CD1c-positive myeloid dendritic cell (primary cell): ENCODE results near the gene ACADS.

Experiments
- DNase-seq: peaks from one replicate; pipeline ENCODE4 v3.0.0-alpha.2; 2016; ENCODE audit errors: extremely low spot score

The ACADS gene

GRCh38 chr12:120757226-120757742, 31.7 kb downstream of the ACADS start:
- no peak for DNase-seq

DNA sequence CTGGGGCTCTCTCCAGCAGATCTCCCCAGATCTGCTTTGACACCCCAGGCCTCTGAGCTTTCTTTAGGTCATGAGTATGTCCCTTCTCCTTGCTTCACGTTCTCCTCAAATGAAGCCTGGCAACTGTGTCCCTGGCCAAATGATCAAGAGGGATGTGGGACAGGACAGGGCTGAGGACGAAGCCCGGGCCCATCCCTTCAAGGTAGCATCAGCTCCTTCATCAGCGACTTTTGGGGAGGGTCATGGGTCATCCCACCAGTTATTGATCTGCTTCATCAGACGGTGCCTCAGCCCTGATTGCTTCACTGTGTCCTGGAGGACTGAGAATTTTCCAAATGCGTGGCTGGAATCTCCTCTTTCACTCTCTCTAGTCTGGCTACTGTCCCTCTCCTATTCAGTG, 32.3 kb downstream of the ACADS start:
- DNase-seq, result no peak

DNA sequence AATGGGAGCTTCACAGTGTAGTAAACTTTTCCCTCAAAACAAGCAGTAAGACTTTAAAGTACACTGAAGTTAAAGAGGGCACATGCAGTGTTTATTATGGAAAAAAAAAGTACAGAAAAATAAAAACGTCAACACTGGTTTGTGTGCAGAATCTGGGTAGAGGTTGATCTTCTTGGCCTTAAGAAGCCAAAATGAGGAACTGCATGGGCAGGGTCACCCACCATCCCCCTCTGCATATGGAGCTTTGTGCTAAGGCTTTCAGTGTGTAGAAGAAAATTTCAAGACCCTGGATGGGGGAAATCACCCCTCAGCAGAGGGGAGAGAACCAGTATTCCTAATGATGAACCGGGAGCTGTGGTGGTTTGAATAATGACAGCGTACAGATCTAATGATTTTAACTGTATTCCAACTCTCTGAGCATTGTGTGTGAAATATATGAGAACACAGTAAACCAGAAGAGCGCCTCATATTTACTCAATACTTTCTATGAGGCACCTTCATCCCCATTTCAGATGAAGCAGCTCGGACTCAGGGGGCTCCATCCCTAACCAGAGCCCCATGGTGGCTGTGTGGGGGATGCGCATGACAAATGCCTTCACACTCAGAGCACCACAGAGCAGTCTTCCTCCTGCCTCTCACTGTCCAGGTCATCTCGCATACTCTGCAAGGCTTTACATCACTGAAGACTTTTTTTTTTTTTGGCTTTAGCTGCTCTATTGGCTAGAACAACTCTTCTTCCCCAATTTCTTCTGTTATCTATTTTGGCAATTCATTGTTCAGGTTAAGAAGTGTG, 33.4 kb downstream of the ACADS start:
- no peak for DNase-seq

DNA sequence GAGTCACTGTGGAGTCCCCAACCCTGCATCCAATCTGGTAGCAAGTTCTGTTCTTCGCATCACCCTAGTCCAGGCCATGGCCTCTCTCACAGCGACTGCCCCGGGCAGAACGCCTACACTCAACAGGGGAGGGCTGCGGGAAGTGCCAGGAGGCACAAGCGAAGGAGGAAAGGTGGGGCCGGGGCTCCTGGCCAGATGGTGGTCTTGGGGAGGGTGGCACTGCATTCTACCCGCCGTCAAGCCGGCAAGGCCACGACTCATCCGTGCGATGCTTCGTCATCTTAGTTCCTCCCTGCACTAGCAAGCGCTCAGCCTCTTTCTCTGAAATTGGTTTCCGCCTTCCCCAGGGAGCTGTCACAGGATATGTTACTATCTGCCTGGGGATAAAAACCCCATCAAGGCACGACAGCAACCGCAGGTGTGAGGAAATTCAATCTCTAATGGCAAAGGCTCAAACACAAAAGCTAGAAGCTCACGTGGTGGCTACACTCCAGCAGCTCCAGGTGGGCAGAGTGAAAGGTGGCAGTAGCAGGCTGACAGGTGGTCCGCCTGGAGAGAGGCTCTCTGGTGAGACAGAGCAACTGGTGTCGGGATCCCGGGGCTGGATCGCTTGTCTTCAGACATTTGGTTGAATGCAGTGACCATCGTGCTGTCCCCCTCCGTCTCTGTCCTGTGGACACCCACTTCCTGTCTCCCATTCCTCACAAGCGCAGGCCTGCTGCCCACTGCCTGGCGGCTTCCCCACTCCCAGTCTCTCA, 34.1 kb downstream of the ACADS start:
- no peak for DNase-seq

GRCh38 chr12:120760349-120761254, 35.0 kb downstream of the ACADS start:
- DNase-seq, result no peak

GRCh38 chr12:120761519-120761934, 35.9 kb downstream of the ACADS start:
- no peak for DNase-seq

GRCh38 chr12:120762086-120762485, 36.5 kb downstream of the ACADS start:
- no peak for DNase-seq

DNA sequence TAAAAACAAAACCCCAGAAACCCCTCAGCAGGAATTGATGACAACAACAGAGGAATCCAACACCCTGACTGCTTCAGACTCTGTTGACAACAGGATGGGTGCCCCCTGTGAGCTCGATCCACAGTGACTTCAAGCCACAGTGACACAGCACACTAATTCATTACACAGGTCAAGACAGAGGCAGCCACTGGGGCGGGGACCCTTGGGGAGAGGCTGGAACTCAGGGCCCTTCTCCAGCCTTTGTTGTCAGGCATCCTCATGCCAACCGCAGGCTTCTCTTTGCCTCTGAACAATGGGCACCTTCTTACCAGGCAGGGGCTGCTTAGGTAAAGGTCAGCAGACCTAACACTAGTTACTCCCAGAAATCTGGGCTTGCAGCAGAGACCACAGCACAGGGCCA, 37.6 kb downstream of the ACADS start:
- no peak for DNase-seq

GRCh38 chr12:120764816-120765215, 39.2 kb downstream of the ACADS start:
- DNase-seq, result no peak

DNA sequence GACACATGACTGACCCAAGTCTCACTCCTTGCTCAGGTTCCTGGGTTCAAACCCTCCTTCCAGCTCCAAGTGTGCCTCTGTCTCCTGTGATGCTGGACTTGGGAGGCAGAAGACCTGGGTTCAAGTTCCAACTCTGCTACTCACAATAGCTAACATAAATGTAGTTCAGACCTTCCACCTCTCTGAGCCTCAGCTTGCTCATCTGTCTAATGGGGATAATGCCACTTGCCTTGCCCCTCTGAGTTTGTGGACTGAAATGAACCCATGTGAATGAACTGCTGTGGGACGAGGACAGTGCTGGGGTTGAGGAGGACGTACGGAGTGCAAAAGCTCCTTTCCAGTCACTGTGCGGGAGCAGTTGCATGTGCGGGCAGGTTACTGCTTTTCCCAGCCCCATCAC, 40.9 kb downstream of the ACADS start:
- DNase-seq, result no peak

GRCh38 chr12:120767071-120768024, 41.7 kb downstream of the ACADS start:
- DNase-seq, result no peak

DNA sequence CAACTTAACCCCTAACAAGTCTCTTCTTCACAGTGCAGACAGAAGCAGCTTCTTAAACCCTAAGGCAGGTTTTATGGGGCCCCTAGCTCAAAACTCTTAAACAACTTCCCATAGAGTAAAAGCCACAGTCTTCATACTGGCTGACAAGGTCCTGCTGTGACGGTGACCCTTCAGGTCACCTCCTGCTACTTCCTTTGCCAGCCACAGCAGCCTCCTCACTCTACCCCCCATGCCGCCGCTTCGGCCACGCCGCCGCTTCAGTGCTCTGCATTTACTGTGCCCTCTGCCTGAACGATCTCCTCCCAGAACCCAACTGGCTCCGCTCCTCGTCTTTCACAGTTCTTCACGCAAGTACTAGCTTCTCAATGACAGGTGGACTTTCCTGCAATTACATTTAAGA, 45.5 kb downstream of the ACADS start:
- DNase-seq, result no peak

DNA sequence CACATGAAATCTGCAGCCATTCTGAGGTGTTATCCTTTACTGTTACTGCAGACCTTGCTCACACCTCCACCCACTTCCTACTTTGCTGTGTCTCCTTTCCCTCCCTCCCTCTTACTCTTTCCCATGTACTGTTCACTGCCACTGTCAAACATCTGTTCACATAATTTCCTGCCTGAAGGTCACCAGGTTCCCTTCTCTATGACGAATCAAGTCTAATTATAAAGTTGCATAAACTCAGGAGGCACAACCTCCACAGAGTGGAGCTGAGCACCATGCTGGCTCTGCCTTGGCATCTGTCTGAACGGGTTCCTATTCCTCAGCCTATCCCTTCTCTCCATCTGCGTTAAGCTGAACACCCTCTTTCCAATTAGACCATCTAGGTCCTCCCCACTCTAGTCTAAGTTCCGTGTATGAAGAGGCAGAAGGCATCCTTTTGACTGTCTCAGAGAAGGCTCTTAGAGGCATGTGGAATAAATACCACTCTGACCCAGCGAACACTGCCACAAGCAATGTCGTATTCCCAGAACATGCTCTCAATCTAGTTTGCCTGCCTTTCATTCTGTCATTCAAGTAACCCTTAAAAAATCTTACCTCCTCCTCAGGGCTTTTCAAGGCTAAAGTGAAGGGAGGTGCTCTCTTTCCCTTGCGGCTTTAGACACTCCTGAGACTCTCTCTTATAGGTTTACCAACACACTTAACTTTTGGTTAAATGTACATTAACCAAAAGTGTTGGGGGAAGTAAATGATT, 48.7 kb downstream of the ACADS start:
- DNase-seq, result no peak

GRCh38 chr12:120775862-120776552, 50.4 kb downstream of the ACADS start:
- no peak for DNase-seq

- peak; percentile 20 for DNase-seq
Measured at GRCh38 chr12:120783197-120783596, 57.6 kb downstream of the ACADS start.

GRCh38 chr12:120784804-120785203, 59.2 kb downstream of the ACADS start:
- no peak for DNase-seq

DNA sequence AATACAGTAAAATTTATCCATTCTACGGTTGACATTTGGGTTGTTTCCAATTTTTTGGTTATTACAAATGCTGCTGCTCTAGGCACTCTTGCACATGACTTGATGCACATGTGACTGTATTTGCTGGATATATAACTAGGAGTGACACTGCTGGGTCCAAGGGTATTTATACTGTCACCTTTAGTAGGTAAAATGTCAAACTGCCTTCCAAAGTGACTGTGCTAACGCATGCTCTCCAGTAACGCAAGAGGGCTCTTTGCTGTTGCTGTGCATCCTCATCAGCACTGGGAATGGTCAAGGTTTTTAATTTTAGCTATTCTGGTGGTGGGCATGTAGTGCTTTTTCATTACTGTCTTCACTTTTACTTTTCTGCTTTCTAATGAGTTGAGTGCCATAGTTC, 62.3 kb downstream of the ACADS start:
- DNase-seq, result no peak
